HL-60/S4 (cell line): ENCODE data around the gene PEAK1.
"Not testable (repeated sequence)": the region's sequence is repeated elsewhere in the genome, so short reads cannot be mapped to it uniquely, and the experiment has no call there.

Source experiments
- in situ Hi-C: fragments of 300-500 bp; cut with MboI; formaldehyde crosslinking; loops from 2 replicates; pipeline ENCODE4 v1.14.3; 2022; ENCODE audit warnings: low sequenced_read_pairs

PEAK1 gene

DNA sequence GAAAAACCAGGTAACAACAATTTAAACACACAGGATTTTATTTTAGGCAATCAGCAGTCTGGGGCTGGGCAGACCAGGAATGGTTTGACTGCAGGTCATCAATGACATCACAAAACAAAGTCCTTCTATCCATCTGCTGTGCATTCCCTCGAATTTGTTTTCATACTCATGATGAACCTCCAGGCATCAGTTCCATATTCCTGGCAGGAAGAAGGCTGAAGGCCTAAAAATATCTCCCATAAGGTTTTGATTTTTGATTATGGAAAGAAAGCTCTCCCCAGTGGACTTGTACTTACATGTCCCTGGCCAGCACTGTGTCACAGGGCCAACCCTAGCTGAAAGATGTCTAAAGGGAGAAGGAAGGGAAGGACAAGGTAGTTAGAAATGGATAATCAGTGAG, 107.4 kb downstream of the PEAK1 start:
- in situ Hi-C loops = no loop called here

DNA sequence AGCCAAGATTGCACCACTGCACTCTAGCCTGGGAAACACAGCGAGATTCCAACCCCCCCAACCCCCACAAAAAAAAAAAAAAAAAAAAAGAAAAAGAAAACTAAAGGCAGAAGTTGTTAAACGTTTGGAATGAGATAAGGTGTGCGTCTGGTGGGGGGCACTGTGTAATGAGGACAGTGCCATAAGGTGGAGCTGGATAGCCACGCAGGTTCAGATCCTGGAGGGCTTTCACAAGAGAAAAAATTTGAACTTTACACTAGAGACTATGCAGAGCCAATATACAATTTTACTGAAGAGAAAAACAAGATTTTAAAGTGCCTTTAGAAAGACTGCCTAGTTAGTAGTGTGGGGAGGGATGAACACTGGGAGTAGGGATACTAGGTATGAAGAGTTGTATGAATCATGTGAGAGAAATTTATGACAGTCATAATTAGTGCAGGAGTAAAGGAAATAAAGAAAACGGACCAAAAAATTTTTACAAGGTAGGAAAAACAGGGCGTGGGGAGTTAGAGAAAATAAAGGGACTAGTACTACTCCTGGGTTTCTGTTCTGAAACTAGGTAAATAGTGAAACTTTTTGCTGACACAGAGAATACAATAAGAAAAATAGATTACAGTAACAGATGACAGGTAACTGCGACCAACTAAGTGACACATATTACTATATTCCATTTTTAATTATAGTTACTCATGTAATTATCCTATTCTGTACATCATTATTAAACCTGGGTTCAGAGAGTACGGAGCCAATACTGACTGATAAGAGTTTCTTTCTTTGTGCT, 108.1 kb downstream of the PEAK1 start:
- in situ Hi-C loops = no loop called here

DNA sequence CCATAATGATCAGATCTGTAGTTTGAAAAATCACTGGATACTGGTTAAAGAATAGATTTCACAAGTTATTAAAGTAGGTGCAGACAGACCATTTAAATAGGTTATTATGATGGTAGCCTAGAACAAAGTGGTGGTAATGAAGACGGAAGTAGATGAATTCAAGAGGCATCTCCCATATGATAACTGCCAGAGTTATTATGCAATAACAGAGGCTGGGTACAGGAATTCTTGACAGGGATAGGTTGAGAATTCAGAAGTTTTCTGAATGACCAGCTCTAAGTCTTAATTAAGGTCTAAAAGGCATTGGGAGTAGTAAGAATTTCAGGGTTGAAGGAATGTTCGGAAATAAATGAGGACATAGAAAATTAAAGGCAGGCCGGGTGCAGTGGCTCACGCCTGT, 108.9 kb downstream of the PEAK1 start:
- in situ Hi-C loops = no loop called here

DNA sequence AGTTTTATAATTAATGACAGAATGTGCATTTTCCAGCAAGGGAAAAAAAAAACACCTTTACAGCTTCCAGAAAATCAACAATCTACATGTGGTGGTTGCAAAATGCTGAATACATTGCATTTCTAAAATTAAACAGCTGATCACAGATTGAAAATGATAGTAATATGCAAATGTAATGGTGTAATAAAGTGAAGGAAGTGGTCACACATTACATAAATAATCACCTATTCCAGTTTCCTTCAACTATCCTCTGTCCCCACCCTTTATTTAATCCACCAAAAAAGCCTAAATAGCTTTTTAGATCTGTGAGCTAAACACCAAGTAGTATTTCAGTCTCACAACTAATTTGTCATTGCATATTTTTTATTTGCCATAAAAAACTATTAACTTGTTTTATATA, 110.5 kb downstream of the PEAK1 start:
- in situ Hi-C loops = no loop called here

DNA sequence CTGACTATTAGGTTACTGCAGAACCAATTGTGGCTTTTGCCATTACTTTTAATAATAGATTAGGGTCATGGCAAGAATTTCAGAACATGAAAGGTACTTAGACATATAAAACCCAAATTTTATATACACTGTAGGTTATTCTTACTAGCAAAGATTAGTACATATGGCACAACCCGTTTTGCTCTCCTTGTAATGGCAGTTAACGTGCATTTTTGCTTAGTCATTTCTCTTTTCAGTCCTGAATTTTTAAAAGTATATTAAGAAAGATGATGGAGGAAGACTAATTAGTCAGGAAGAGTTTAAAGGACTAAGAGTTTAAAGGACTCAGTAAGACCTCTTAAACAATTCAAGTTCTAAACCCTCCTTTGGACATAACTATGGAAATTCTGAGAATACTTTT, 114.0 kb downstream of the PEAK1 start:
- in situ Hi-C loops = no loop called here

DNA sequence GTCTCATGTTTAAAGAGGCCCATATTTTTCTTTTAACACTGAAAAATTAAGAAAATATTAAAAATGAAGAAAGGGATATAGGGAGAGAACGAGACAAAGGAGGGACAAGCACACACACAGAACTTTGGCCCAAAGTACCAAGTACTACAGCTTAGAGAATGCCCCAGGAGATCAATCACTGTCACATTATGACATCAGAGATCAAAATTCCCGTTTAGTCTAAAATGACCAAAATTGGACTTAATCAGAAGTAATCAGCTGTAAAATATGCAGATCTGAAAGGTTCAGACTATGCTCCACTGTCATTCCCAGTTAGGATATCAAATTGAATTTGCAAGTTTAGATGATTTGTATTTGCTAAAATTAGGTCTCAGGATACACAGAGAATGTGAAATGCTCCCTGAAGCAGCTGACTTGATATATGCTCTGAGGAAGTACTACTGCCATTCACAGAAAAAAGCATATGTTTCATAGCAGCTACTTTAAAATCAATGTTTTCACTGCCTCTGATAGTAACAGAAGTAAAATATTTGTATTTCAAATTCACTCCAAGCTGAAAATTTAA, 123.0 kb downstream of the PEAK1 start:
- in situ Hi-C loops = no loop called here

DNA sequence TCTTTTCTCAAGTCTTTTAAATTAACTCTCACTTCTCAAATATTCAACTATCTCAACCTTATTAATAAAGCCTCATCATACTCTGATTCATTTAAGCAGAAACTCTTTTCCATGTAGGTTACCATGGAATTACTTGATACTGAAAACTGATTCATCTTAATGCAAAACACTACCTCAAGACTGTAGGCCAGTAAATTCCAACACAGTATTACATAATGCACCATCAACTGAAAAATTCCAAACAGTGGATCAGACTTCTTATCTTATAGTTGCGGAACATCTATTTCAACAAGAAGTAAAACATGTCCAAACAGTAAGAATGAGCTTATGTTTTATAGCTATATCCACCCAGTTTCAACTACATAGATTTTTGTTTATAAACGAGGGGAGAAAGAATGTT, 124.5 kb downstream of the PEAK1 start:
- in situ Hi-C loops = no loop called here

DNA sequence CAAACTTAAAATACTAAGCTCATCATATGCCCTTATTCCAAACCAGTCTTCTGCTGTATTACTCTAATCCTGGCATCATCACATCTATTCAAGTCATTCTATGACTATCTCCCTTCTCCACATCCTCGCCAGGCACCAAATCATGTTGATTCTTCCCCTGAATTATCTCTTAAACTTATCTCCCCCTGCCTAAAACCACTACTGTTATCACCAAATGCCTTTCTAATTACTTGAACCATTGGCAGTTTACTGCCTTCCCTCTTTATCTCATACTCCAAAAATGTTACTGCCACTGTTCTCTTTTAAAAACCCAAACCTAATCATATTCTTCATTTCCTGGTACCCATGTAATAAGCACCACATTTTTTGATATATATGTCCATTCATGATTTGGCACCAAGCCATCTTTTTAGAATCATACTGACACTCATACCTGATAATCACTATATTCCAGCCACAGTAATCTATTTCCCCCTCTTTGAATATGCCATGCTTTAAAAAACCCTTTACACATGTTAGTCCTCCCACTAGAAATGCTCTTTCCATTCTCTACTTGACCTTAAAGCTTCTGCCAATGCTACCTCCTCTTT, 126.8 kb downstream of the PEAK1 start:
- in situ Hi-C loops = no loop called here

DNA sequence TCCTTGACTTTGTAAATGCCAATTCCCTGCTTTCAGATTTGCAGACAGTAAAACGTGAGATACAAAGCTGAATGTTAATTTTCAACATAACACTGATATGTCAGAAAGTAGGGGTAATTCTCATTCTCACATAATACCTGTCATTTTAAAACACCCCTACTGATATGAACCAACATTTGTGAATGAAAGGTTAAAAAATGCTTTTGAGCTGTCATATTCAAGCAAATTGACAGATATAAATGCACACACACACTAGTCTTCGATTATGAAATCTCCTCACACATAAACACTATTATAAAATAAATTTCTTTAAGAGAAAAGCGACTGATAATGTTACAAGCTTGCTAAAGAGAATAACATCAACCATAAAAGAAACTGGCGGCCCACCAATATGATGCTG, 128.8 kb downstream of the PEAK1 start:
- in situ Hi-C loops = no loop called here

DNA sequence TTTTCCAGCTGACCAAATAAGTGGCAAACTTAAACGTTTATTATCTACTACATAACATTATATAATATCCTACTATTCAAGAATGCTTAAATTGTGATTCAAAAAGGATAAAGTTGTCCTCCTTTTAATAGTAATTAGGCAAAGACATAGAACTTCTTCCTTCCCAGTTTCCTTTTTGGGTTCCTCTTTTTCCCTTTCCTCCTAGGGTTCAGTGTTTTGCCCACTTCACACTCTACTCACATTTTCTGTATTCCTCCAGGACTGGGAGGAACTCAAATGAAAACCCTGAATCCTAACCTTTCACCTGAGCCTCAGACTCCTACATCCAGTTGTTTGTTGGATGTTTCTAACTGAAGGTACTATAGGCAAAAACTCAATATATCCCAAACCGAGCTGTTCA, 132.5 kb downstream of the PEAK1 start:
- in situ Hi-C loops = no loop called here

DNA sequence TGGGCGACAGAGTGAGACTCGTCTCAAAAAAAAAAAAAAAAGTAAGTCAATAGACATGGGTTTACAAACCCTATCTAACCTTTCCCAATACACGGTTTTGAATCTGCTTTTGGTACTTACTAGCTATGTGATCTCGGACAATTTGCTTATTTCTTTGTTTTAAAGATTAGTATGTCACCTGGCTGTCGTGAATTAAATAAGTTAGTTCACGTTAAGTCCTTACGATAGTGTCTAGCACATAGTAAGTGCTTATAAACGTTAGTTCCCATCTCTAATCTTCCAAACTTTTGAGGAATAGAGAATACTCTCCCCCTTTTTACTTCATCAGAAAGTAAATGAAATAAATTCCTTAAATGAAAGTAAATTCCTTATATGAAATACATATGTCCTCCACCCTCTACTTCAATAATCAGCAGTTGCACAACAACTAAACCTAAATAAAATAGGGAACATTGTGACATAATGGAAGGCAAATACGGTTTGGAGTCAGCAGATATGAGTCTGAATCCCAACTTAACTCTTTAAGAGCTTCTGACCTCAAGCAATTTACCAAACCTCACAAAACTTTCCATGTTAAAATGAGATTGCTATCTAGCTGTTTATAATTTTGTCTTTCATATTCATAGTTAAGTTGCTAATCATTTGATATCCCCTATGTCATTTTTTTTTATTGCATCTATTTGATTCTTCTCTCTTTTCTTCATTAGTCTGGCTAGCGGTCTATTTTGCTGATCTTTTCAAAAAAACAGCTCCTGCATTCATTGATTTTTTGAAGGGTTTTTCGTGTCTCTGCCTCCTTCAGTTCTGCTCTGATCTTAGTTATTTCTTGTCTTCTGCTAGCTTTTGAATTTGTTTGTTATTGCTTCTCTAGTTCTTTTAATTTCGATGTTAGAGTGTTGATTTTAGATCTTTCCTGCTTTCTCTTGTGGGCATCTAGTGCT, 134.6 kb downstream of the PEAK1 start:
- in situ Hi-C loops = no loop called here

DNA sequence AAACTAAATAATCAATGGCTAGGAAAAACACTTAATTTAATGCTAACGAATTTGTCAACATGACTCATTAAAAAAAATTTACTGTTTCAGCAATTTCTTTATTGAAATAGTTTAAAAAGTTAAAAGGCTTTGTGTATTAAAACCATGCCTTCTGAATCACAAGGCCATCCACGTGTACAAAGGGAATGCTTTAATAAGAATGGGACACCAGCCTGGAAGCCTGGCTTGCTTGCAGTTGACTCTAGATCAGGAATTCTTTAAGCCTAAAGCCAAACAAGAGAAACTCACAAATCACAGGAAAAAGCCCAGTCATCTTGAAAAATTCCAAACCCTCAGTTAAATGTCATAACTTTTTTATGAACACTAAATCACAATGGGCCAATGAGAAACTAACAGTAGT, 137.6 kb downstream of the PEAK1 start:
- in situ Hi-C loops = no loop called here

DNA sequence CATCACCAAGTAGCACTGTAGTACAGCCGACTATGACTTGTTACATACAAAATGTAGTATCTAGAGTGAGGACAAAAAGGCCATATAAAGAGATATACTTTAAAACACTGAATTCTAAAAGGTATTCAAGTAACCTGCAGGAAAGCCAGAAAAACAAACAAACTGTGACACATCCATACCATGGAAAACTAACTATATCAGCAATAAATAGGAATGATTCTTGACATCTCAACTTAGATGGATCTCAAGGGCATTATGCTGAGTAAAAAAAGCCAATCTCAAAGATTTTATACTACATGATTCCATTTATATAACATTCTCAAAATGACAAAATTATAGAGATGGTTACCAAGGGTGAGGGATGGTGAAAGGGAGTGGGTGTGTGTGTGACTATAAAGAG, 143.0 kb downstream of the PEAK1 start:
- in situ Hi-C loops = no loop called here

DNA sequence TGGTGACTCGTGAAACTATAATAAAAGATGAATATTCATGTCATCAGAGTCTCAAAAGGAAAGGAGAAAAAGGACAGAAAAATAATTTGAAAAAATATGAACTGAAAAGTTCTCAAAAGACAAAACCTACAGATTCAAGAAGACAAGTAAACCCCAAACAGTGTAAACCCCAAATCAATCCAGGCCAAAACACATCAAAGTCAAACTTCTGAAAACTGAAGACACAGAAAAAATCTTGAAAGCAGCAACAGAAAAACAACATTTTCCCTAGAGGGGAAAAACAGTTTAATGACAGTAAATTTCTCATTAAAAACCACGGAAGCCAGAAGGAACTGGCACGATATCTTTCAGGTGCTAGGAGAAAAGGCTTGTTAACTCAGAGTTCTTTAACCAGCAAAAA, 143.8 kb downstream of the PEAK1 start:
- in situ Hi-C loops = no loop called here

DNA sequence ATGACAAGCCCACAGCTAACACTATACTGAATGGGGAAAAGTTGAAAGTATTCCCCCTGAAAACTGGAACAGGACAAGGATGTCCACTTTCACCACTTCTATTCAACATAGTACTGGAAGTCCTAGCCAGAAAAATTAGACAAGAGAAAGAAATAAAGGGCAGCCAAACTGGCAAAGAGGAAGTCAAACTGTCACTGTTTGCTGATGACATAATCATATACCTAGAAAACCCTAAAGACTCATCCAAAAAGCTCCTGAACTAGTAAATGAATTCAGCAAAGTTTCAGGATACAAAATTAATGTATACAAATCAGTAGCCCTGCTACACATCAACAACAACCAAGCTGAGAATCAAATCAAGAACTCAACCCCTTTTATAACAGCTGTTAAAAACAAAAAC, 146.8 kb downstream of the PEAK1 start:
- in situ Hi-C loops = not testable (repeated sequence)

DNA sequence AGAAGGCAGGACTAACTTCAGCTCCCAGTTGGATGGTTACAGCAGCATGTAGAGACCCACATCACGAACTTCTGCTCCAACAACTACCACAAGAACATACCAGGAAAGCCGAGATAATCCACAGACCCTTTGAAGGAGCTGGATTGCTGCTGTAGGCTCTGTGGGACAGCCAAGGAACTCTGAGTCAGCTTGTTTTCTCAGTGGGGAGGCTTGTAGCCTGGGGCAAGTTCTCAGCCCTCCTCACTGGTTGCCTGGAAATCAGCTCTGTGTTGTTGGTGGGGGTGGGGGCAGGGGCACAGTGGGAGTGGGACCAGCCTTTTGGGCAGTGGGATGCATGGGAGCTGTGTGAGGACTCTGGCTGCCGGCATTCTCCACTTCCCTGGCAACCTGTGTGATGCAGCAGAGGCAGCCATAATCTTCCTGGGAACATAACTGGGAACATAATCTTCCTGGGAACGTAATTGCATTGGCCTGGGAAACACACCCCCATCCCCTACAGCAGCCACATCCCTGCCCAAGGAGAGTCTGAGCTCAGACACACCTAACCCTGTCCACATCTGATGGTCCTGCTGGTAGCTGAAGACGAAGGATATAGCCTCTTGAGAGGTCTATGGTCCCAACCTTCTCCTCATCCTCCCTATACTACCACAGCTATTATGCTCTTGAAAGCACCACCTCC, 153.1 kb downstream of the PEAK1 start:
- in situ Hi-C loops = no loop called here

DNA sequence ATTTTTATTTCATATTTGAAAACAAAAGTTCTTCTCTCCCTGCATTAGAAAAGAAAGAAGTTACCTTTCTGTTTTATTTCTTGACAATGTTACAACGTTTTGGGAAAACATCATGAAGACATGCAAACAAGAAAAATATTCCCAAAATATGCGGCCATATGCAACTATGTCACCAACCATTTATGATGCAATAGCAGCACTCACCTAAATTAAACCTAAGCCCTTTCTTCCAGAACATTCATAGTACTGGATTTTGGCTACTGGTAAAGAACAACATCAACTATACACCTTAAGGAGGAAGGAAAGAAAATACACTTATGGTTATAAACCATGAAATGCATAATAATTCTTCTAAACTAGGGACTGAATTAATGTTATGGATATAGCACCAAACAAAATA, 164.5 kb downstream of the PEAK1 start:
- in situ Hi-C loops = no loop called here

DNA sequence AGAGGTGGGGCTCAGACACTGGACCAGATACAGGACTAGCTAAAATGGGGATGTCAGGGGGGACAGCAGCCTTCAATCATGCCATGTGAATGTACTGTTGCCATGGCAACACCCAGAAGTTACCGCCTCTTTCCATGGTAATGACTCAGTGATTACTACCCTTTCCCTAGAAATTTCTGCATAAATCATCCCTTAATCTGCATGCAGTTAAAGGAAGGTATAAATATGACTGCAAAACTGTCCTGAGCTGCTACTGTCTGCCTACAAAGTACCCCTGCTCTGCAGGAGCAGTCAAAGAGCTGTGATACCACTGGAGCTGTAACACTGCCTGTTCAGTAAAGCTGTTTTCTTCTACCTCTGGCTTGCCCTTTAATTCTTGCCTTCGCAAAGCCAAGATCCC, 168.2 kb downstream of the PEAK1 start:
- in situ Hi-C loops = no loop called here

DNA sequence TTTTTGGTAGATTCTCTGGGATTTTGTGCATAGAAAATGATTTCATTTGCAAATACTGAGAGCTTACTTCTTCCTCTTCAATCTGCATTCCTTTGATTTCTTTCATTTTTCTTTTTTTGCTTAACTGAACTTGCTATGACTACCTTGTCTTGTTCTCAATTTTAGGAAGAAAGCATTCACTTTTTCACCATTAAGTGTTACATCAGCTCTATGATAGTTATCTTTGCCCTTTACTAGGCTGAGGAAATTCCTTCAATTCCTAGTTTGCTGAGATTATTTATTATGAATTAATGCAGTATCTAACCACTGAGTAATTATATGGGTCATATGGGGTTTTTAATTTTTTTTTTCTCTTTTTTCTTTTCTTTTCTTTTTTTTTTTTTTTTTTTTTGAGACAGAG, 172.8 kb downstream of the PEAK1 start:
- in situ Hi-C loops = no loop called here

DNA sequence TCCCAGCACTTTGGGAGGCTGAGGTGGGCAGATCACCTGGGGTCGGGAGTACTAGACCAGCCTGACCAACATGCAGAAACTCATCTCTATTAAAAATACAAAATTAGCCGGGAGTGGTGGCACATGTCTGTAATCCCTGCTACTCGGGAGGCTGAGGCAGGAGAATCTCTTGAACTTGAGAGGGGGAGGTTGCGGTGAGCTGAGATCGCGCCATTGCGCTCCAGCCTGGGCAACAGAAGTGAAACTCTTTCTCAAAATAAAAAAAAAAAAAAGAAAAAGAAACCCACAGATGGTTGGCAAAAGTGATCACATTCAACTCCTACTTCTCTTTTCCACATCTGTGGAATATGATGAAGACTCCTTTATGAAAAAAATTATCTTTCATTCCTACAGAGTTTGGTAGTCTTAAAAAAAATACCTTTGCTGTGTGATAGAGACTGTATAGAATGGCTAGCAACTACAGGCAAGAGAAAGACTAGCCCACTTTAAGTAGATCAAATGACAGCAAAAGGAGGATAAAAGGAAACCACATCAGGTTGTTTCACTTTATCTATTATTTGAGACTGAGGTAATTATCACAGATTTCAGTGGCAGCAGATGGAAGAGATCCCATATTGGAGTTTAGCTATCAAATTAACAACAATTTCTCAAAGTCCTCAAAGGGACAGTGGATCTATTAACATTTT, 176.0 kb downstream of the PEAK1 start:
- in situ Hi-C loops = no loop called here
